Thoracic aorta endothelial cell (primary cell): ENCODE data around the gene DNMT3A. TPM values are rescaled to one million over a fixed set of nuclear protein-coding genes. Genes with fewer than 3 reads are reported as not detected.

ENCODE experiments used
- small RNA-seq: library from RNA; depleted of rRNA; stranded (forward); fragments of <200 nt; gene quantifications from one replicate; pipeline ENCODE3, GENCODE V24; 2012
- total RNA-seq: library from RNA; depleted of rRNA; stranded (reverse); fragments of >200 nt; gene quantifications from 2 replicates; pipeline ENCODE4 v1.2.3, GENCODE V29; 2012

Gene DNMT3A
- total RNA-seq: 18.2 and 22.9 TPM in 2 replicates

GRCh38 chr2:25341753-25342371, at the start of gene DNMT3A:
Gene DNMT3A (minus strand): TSS chr2:25341925. CDS start chr2:25313984, 27,941 bp downstream.

Small RNA genes within 50 kb of the gene (small RNA-seq; reads per million reads assigned to genes)
- 1.5 reads per million, percentile 38 among the genes with 10 or more reads in this experiment for gene MIR1301

Other genes starting within 250 kb of the DNMT3A start
- 0.13 and 0.29 TPM in 2 replicates for gene POMC, start 173.3 kb downstream of the DNMT3A start, total RNA-seq